SHP77 treated with DMSO at 0.1 percent for 48 hours (cell line): ENCODE measurements around the gene F7.
"Not testable (repeated sequence)": the region's sequence is repeated elsewhere in the genome, so short reads cannot be mapped to it uniquely, and the experiment has no call there.

Experiments used
- DNase-seq: peaks from one replicate; lab custom pipeline; 2025; lab: John Stamatoyannopoulos, UW

F7 gene

DNA sequence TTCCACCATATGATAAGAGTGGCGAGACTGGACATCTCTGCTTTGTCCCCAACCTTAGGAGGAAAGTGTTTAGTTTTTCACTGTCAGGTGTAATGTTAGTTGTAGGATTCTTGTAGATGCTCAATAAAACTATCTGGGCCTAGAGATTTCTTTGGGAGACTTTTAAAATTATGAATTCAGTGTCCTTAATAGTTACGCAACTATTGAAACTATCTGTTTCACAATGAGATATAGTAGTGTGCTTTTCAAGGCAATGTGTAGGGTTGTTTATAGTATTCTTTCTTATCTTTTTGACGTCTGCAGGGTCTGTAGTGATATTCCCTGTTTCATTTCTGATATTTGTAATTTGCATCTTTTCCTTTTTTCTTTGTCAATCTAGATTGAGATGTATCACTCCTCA is 33.2 kb upstream of the F7 start:
- DNase-seq, result no peak

DNA sequence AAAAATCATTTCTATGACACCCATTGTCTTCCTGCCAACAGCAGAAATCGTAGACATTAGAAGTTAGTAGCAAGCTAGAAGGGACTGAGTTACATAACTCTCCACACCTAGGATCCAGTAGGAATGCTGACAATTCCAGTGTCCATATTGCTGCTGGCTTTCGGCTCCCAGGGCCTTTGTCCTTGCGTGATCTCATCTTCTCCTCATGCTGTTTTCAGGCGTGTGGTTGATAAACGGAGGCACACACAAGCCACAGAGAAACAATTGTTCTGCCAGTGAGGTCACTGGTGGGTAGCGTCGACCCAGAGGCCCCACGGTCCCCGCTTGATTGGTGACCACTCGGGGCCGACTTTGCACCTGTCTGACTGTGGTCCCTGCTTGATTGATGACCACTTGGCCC is 31.6 kb upstream of the F7 start:
- DNase-seq, result no peak

DNA sequence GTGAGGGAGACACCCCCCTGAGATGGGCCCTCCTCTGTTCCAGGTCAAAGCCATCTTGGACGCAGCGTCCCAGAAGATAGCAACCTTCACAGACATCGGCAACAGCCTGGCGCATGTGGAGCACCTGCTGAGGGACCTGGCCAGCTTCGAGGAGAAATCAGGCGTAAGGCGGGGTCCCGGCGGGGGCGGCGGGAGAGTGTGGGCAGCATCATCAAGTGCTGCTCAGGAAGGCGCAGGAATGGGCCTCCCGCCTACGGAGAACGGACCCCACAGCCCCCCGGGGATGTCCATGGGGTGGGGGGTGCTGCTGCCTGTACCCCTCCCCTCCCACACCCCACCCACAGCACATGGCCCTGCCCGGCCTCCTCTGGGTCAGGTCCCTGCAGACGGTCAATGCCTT is 31.2 kb upstream of the F7 start:
- DNase-seq, result no peak

DNA sequence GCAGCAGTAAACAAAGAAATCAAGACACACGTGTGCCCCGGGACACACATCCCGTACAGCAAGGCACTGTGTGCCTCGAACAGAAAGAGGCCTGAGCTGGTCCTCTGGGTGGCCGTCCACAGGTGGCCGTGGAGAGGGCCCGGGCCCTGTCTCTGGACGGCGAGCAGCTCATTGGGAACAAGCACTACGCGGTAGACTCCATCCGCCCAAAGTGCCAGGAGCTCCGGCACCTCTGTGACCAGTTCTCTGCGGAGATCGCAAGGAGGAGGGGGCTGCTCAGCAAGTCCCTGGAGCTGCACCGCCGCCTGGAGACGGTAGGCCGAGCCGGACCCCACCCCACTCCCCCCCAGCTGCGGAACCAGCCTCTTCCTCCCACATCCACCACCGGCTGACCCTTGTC is 30.7 kb upstream of the F7 start:
- no peak for DNase-seq

DNA sequence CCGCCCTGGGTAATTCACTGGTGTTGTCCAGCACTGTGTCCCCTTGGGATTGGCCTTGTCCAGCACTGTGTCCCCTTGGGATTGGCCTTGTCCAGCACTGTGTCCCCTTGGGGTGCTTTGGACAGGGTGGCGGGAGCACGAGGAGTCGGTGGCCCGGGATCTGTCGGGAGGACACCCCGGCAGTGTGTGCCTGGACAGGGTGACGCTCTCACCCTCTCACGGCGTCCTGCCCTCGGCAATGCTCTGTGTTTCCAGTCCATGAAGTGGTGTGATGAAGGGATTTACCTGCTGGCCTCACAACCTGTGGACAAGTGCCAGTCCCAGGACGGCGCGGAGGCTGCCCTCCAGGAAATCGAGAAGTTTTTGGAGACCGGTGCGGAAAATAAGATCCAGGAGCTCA is 29.9 kb upstream of the F7 start:
- no peak for DNase-seq

DNA sequence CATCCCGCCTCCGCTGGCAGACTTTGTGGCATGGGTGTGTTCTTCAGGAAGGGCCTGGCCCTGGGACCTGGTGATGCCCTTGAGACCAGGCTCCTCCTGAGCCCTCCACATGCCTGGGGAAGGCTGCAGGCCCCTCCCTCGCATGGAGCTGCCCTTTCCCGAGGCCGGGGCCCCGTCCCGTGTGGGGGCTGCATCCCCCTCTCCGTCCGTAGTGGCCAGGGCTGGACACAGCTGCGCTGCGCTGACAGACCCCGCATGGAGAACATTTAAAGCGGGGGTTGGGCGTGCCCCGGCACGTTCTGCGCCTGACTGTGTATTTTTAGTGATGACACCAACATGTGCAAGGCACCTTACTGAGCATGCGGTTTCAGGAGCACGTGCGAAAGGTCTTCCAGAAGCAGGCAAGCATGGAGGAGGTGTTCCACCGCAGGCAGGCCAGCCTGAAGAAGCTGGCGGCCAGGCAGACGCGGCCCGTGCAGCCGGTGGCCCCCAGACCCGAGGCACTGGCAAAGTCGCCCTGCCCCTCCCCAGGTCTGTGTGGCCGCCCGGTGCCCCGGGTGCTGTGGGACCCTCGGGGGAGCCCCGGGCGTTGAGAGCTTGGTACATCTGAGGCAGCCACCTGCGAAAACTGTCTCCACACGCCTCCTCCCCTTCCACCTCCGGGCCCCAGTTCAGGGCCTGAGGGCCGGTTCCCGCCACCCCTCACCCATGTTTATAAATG is 28.8 kb upstream of the F7 start:
- no peak for DNase-seq

DNA sequence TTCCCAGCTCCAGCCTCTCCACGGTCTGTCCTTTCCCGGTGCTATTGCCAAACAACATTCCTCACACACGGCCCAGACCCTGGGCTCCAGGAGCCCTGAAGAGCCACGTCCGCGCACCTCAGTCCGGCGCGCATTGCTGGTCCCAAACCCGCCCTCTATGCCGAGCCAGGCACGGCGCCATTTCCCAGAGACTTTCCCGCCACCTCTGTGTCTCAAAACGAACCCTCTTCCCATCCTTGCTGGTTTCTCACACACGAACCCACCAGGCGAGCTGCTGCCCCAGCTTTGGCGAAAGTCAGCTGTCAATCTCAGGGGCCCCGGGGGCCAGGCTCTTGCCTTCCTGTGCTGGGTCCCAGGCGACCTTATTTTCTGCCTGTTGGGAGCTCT is 28.0 kb upstream of the F7 start:
- DNase-seq, result no peak

DNA sequence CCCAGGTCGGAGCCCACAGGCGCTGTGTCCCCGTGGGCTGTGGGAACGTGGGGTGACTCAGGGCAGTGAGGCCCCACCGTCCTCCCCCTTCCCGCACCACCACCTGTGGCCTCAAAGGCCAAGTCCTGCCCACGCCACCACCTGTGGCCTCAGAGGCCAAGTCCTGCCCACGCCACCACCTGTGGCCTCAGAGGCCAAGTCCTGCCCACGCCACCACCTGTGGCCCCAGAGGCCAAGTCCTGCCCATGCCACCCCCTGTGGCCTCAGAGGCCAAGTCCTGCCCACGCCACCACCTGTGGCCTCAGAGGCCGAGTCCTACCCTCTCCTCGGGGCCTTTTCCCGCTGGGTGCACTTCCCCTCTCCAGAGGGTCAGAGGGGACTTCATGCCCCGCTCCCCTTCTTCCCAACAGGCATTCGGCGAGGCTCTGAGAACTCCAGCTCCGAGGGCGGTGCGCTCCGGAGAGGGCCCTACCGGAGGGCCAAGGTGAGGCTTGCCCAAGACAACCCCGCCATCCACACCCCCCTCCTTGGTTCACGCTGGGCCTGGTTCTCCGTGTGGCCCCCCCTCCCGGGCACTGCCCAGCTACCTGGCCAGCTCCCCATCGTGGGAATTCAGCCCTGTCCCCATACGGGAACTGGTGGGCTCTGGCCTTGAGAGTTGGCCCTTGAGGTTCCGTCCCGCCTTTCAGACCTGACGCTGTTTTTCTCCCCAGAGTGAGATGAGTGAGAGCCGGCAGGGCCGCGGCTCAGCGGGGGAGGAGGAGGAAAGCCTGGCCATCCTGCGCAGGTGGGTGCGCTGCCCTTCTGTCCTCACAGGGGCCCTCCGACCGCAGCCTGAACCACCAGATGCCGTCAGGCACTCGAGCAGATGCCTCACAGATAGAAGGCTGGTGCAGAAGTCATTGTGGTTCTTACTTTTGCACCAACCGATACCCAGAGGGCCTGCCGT is 27.4 kb upstream of the F7 start:
- no peak for DNase-seq

DNA sequence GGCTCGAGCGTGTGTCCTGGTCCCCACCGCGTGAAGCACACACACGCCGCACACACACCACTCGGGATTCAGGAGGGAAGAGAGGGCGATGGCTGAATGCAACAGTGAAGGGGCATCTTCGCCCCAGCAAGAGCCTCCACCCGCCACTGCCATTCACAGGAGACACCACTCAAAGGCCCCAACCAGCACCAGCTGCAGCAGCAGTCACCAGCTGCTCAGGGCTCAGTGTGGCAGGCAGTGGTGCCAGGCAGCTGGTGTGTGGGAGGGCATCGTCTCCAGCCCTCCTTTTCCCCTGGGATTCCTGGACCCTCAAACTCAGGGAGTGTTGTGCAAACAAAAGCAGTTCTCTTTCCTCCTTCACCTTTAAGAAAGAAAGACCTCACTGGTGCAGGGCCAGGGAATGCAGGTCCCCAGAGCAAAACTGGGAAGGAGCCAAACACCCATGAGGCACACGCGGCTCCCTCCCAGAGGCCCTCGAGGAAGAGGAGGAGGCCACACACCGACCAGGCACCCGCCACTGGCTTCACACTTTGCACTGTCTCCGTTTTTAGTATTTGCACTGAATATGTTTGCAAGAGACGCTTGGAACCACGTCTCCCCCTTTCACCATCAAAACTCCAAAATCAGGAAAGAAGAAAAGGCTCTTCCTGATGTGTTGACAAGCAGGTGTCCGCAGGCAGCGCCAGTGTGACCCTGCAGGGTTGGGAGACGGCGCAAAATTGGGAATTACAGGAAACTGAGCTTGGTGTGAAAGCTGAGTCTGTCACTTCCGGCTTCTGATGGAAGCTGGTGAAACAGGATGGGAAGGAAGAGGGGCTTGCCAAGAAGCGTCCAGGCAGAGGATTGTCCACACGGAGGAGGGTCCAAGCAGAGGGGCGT is 26.4 kb upstream of the F7 start:
- no peak for DNase-seq

DNA sequence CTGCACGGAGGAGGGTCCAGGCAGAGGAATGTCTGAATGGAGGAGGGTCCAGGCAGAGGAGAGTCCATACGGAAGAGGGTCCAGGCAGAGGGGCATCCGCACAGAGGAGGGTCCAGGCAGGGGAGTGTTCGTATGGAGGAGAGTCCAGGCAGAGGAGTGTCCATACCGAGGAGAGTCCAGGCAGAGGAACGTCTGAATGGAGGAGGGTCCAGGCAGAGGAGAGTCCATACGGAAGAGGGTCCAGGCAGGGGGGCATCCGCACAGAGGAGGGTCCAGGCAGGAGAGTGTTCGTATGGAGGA is 25.9 kb upstream of the F7 start:
- not testable (repeated sequence) for DNase-seq

DNA sequence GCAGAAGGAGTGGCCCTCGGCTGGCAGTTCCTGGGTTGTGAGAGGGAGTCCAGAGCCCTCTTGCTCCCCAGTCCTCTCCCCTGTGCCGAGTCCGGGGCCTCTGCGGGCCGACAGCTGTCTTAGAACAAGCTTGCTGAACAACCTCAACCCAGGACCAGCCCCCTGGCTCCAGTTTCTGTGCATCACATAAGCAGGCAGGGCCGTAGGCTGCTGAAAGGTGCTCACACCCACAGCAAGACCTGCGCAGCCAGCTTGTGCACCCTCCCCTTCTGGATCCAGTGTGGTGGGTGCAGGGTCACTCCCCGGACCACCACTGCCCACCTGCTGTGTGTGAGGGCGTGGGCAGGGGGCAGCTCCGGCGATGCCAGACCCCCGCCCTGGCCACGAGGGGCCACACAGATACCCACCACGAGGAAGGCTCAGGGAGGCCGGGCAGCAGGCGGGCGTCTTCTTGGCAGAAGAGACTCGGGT is 25.2 kb upstream of the F7 start:
- DNase-seq, result no peak

DNA sequence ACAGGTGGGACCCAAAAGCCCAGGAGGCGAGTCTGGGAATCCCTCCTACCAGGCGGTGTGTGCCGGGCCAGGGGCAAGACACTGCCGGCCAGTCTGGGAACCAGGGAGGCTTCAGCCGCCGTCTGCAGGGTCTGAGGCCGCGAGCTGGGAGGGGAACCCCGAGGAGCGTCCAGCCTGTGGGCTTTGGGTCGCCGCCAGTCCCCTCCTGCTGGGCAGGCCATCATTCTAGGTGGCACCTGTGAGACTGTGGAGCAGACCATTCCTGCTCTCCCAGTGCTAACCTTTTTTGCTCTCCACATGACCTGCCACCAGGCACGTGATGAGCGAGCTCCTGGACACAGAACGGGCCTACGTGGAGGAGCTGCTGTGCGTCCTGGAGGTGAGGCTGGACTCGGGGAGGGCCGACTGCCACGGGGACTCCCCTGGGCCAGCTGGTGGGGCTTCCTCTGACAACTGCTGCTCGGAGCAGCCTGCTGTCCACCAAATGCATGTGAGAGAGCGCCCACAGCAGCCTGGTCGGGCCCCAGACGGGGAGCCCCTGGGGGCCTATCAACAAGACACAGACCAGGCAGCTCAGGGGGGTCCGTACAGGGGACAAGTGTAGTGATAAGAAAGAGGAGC is 24.6 kb upstream of the F7 start:
- DNase-seq, result no peak

DNA sequence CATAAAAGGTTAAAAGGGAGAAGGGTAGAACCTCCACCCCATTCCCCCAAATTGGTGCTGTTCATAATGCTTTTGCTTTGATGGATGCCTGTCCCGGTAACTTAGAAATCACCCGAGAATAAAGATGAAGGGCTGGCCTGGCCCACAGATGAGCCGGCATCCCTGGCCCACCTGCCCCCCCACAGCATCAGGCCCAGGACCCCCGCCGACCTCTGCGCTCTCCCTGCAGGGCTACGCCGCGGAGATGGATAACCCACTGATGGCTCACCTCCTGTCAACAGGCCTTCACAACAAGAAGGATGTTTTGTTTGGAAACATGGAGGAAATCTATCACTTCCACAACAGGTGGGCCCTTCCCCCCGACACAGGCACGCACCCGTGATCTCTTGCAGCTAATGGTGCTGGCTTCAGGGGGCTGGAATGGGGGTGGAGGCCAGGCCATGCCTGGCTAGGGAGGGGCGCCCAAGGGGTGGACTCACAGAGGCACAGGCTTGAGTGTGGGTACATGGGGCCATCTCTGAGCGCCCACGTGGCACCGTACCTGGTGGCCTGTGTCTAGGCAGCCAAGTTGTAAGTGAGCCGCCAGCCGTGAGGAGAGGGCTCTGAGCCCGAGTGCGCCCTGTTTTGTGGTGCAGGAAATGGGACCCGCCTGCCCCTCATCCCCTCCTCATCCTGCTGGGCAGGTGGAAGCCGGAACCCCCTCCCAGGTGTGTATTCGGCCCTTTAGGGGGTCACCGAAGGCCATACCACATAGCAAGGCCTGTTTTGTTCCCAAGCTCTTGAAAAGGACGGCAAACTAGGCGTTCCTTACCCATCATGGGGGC is 23.2 kb upstream of the F7 start:
- DNase-seq, result no peak

DNA sequence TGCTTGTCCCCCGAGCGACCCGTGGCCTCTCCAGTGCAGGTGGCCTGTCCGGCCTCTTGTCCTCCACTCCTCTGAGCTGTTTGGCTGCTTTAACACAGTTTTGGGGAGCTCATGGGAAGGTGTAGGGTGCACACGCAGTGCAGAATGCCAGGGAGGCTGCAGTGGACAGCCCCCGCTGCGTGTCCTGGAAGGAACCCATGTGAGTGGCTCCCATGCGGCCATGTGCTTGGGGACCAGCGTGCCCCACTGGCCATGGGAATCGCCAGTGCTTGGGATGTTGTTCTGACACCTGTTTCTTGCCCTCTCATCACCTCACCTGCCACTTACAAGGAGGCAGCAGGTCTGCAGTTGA is 22.6 kb upstream of the F7 start:
- no peak for DNase-seq

DNA sequence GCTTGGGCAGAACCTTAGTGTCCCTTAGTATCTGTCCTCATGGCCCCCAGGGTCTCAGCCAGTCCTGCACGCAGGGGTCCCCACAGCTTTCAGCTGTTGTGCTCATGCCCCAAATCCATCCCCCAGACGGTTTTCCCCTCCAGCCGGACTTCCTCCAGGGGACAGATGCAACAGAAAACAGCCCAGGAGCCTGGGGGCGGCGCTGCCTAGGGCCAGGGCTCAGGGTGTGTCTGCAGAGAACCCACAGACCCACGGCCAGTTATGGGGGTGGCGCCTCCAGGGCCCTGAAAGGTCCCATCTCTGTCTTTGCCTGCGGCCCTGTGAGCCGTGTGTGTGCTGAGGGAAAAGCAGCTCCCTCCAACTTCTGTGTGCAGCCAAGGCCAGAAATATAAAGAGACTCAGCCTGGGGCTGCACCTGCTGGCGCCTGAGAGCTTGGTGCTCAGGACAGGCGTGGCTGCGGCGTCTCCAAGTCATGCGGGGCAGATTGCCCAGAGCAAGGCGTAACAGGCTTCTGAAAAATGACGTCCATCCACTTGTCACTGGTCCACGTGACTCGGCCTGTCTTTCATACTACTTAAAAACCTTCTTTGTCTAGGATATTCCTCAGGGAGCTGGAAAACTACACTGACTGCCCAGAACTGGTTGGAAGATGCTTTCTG is 22.1 kb upstream of the F7 start:
- DNase-seq, result no peak

DNA sequence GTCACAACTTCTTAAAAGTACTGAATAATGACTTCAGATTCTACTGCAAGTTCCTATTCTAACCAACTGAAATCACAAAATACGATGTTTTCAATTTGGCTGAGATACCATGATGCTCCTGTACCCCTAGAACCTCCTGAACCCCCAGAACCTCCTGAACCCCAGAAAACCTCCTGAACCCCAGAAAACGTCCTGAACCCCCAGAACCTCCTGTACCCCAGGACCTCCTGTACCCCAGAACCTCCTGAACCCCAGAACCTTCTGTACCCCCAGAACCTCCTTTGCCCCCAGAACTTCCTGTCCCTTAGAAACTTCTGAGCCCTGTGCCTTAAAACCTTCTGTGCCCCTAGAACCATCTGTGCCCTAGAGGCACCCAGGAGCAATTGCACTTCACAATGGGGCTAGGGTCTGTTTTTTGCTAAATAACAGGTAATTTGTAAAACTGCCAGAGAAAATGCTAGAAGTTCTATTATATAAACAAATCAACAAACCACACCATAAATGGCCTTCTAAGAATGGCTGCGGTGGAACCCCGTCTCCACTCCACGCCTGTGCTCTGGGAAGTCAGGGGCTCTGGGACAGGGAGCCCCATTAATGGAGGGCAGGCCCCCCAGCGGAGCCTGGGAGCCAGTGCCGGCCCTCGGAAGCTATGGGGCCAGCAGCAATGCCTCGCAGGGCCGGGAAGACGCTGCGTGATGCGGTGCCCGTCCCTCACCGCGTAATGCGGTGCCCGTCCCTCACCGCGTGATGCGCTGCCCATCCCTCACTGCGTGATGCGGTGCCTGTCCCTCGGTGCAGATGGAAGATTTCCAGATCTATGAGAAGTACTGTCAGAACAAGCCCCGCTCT is 21.3 kb upstream of the F7 start:
- DNase-seq, result no peak

DNA sequence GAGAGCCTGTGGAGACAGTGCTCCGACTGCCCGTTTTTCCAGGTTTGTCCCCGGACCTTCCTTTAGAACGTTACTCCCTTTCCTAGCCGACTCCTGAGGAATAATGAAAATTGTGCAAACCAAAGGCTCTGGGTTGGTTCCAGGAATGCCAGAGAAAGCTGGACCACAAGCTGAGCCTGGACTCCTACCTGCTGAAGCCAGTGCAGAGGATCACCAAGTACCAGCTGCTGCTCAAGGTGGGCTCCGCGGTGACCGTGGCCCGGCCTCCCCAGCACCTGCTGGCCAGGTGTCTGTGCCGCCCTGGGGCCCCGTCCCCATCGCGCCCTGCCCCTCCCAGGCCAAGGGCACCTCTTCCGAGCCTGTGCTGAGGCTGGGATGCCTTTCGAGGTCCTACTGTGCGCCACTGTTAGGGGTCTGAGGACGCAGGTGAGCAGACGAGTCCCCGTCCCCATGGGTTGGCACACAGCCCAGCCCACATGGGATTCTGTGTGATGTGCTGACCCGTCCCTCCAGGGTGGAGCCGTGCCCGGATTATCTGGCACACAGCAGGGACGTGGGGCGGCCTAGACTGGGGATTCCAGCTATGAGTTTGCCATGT is 20.5 kb upstream of the F7 start:
- DNase-seq, result no peak

DNA sequence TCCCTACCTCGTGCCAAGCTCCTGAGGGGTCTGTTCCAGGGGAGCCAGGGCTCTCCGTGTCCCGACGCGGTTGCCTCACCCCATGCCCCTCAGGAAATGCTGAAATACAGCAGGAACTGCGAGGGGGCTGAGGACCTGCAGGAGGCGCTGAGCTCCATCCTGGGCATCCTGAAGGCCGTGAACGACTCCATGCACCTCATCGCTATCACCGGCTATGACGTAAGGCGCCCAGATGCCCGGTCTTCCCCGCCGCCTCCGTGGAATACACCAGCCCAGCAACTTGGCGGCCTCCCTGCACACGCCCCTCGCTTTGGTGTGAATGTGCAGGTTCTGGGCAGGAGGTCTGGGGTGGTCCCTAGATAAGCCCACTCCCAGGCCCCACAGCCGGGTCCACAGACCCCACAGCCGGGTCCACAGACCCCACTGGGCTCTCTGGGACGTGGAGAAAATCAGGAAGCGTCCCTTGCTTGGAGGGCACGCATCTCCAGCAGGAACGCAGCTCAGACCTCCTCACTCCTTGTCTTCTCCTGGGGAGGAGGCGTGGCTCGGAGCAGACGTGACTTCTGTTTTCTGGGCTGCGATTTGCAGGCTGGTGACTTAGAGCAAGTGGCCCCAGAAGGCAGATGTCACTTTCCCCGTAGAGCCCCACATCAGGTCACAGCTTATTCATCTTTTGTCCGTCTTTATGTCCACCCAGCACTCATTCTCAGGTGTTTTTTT is 19.4 kb upstream of the F7 start:
- no peak for DNase-seq
